Measurements from ENCODE around the gene ANKS3. TPM values are rescaled to one million over a fixed set of nuclear protein-coding genes. Genes with fewer than 3 reads are reported as not detected.

The ANKS3 gene
- polyA plus RNA-seq, 1 of the 3 experiments (the other 2 are of a cell fraction) = 42.2 TPM

GRCh38 chr16:4679156-4679849, 54.8 kb downstream of the ANKS3 start:
- H2AFZ ChIP-seq (ENCODE audit: low read depth) = no peak overlapping the region
- POLR2A ChIA-PET = interaction anchor here (0.5 to 0.9 kb wide), 2 partner anchors 14 to 151 kb away, joined by 3 read pairs; partner anchors contain the start of gene NUDT16L1

More at GRCh38 chr16:4679156-4679849, 54.8 kb downstream of the ANKS3 start:
- peaks cover 0 to 4% of the 10 kb centered on the region in 2 experiments; a peak in 1 of 4 replicates for H3K4me1 ChIP-seq (ENCODE audit: control insufficient read depth in 1 of 2, insufficient read depth in 2 of 2, low read depth in 1 of 2, low read length in 1 of 2)
- DNase-seq = peak; percentile 61
- H3K9me3 ChIP-seq = no peaks in the 10 kb centered on the region
- TF ChIP-seq MEF2A (IDR thresholded peaks at IDR 0.05; ENCODE audit: borderline replicate concordance, low read depth) = no peak
- TF ChIP-seq EZH2phosphoT487 (IDR thresholded peaks at IDR 0.05; ENCODE audit: borderline replicate concordance, low read depth) = no peak
- TF ChIP-seq GATA2 (CRISPR knock-in tag; IDR thresholded peaks at IDR 0.05) = no peak
- no peak for TF ChIP-seq IRF3 (IDR thresholded peaks at IDR 0.05; ENCODE audit: low read depth, low read length)
- no peak for TF ChIP-seq ELF1 (IDR thresholded peaks at IDR 0.05)
- no peak for TF ChIP-seq NFIC (IDR thresholded peaks at IDR 0.05; ENCODE audit: borderline replicate concordance)
- TF ChIP-seq POLR2AphosphoS5 (IDR thresholded peaks at IDR 0.05; ENCODE audit: low read depth, low read length) = no peak
- TF ChIP-seq MXI1 (IDR thresholded peaks at IDR 0.05; ENCODE audit: low read depth, low read length) = no peak
- no peak for TF ChIP-seq PBX3 (IDR thresholded peaks at IDR 0.05)
- TF ChIP-seq FOXM1 (IDR thresholded peaks at IDR 0.05; ENCODE audit: low read depth) = no peak
- no peak for TF ChIP-seq RCOR1 (IDR thresholded peaks at IDR 0.05; ENCODE audit: low read length)
- no peak for TF ChIP-seq USF1 (IDR thresholded peaks at IDR 0.05; ENCODE audit: borderline replicate concordance, low read depth)
- no peak for TF ChIP-seq TCF12 (IDR thresholded peaks at IDR 0.05)
- TF ChIP-seq RFX5 (IDR thresholded peaks at IDR 0.05; ENCODE audit: low read length) = no peak
- H3K9me2 ChIP-seq = no peaks in the 10 kb centered on the region
- H3F3A ChIP-seq (replicated peaks; ENCODE audit: insufficient read depth) = no peaks in the 10 kb centered on the region
- no peaks in the 10 kb centered on the region for H3K27me3 ChIP-seq (ENCODE audit: insufficient read depth)
- CTCF ChIA-PET = interaction anchor here (1.7 kb wide), 1 partner anchor 13 kb away, joined by 7 read pairs; no protein-coding TSS in a partner anchor
- H3K36me3 ChIP-seq (replicated peaks in 1 of 2; ENCODE audit: control insufficient read depth in 1 of 2, insufficient read depth in 2 of 2, low read length in 1 of 2) = peaks cover 6 to 34% of the 10 kb centered on the region in 2 experiments
- H4K20me1 ChIP-seq (ENCODE audit: insufficient read depth) = 0 out of 2 replicates have a peak, but pooled peaks cover 2% of the 10 kb centered on the region
- H3K79me2 ChIP-seq (ENCODE audit: insufficient read depth) = no peaks in the 10 kb centered on the region; the same call in 1 of the 2 replicates
- H3K9ac ChIP-seq = no peak overlapping the region
- H3K4me3 ChIP-seq (ENCODE audit: low read depth in 2 of 2, low read length in 1 of 2) = no peak overlapping the region
- H3K4me2 ChIP-seq = no peak overlapping the region
- H3K27ac ChIP-seq (ENCODE audit: low read depth in 2 of 2, low read length in 1 of 2) = no peak overlapping the region; a peak in 1 of 4 replicates
- 86% methylated on average over 13 of the region's 20 CpGs for WGBS (ENCODE audit: low lambda C conversion rate)
